ENCODE results near the gene SHISA7. TPM values are rescaled to one million over a fixed set of nuclear protein-coding genes. Genes with fewer than 3 reads are reported as not detected.

Gene SHISA7
- total and polyA plus RNA-seq, 2 of the 4 experiments (the other 2 are of a cell fraction): not detected

DNA sequence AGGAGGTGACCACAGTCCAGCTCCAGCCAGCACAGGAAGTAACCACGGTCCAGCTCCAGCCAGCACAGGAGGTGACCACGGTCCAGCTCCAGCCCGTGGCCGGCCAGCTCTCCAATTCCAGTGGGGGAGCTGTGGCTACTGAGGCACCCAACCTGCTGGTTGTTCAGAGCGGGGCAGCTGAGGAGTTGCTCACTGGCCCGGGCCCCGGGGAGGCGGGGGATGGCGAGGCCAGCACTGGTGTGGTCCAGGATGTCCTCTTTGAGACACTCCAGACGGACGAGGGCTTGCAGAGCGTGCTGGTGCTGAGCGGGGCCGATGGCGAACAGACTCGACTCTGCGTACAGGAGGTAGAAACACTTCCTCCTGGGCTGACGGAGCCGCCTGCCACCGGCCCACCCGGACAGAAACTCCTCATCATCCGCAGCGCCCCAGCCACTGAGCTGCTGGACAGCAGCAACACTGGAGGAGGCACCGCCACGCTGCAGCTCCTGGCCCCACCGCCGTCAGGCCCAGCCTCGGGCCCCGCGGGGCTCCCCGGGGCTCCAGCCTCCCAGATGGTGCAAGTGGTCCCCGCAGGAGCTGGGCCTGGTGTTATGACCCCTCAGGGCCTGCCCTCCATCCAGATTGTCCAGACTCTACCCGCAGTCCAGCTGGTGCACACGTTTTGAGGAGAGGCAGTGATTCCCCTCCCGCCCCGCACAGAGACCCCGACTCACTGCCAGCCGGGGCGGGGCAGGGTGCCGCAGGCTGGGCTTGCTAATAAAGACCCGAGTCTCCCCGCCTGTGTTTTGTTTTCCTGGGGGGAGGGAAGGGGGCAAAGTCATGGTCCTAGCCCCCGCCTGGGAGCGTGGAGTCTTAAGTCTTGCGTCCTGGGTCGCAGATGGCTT is 40.8 kb upstream of the SHISA7 start:
- dilution Hi-C loops (cut with HindIII; ENCODE audit: low sequenced_read_pairs, unreplicated experiment): no loop called here
- DNase-seq (no peak), ATAC-seq (ENCODE audit: low read depth) (no peak)
- H3K23ac ChIP-seq (ENCODE audit: low read depth, low read length): no peak overlapping the region
- H3K4me2 ChIP-seq (ENCODE audit: low read depth, low read length): peak overlapping the region; percentile 88; the same call in 1 of the 2 replicates
- no peak overlapping the region for H2BK15ac ChIP-seq (ENCODE audit: low read depth, low read length)
- no peak overlapping the region for H4K5ac ChIP-seq (ENCODE audit: low read depth, low read length)
- peaks cover 9% of the 10 kb centered on the region; the same call in 1 of the 2 replicates for H3K9me1 ChIP-seq (ENCODE audit: insufficient read depth, low read length)
- ChIA-PET CTCF (interaction anchor here (1.0 kb wide), 1 partner anchor 16 kb away, joined by 6 read pairs; no protein-coding TSS in a partner anchor), POLR2A (ENCODE audit: unreplicated experiment) (no interaction called here)
- H3K9ac ChIP-seq (ENCODE audit: low read depth, low read length): 0 out of 2 replicates have a peak overlapping the region, but pooled peaks have one; percentile 69
- H3K56ac ChIP-seq (ENCODE audit: extremely low read depth, insufficient read depth, low read length): no peak overlapping the region
- no peaks in the 10 kb centered on the region for H3K27me3 ChIP-seq (ENCODE audit: control insufficient read depth, insufficient read depth, low read length)
- no peak overlapping the region for H2BK5ac ChIP-seq (ENCODE audit: low read depth, low read length, poor library complexity, severe bottlenecking)
- H2AFZ ChIP-seq (replicated peaks; ENCODE audit: low read length, poor library complexity): peak overlapping the region; percentile 21
- peaks cover 12% of the 10 kb centered on the region; the same call in 1 of the 2 replicates for H3K36me3 ChIP-seq (ENCODE audit: control insufficient read depth, insufficient read depth, low read length)
- no peak overlapping the region for H2BK20ac ChIP-seq (ENCODE audit: low read depth, low read length)
- H3K18ac ChIP-seq (ENCODE audit: low read depth, low read length): no peak overlapping the region
- H3K4me3 ChIP-seq (ENCODE audit: insufficient read depth, low read depth, low read length): no peak overlapping the region
- H4K91ac ChIP-seq (ENCODE audit: insufficient read depth, low read depth, low read length): no peak overlapping the region
- H3K4me1 ChIP-seq (ENCODE audit: control insufficient read depth, insufficient read depth, low read length): peaks cover 26% of the 10 kb centered on the region
- no peaks in the 10 kb centered on the region for H3K9me3 ChIP-seq (ENCODE audit: control insufficient read depth, insufficient read depth, low read length)
- H3K14ac ChIP-seq (replicated peaks; ENCODE audit: low read depth, low read length): peak overlapping the region; percentile 53; the same call in 1 of the 2 replicates
- peak overlapping the region; percentile 13; the same call in 1 of the 2 replicates for H2AK5ac ChIP-seq (ENCODE audit: low read depth, low read length)
- WGBS, 2 experiments (ENCODE audit: extremely low coverage in 2 of 2, insufficient read length in 1 of 2): 87% methylated on average over 28 of the region's 46 CpGs; no CpG with 5 or more reads in 1 of the 2 experiments
- intact Hi-C loops (cut with micrococcal nuclease): no loop called here
- H4K8ac ChIP-seq (ENCODE audit: low read depth in 2 of 2, low read length in 2 of 2): 0 out of 4 replicates have a peak overlapping the region, but pooled peaks of 1 of the 2 experiments have one; percentile 15
- no peak overlapping the region; the same call in 1 of the 2 replicates for H3K27ac ChIP-seq (ENCODE audit: insufficient read depth, low read length)
- H2AK9ac ChIP-seq (replicated peaks; ENCODE audit: low read depth, low read length, poor library complexity): peak overlapping the region; percentile 99
- no TSS peak for BruUV-seq (replicated peaks)
- in situ Hi-C loops (cut with MboI; ENCODE audit: low sequenced_read_pairs): loop anchor here (25.0 kb wide), 1 partner anchor 1022 kb away; the partner anchor contains the start of genes CDC42EP5 and LENG9
- H4K20me1 ChIP-seq (ENCODE audit: insufficient read depth, low read length): 0 out of 2 replicates have a peak, but pooled peaks cover 4% of the 10 kb centered on the region
- no peak overlapping the region for H3K4ac ChIP-seq (ENCODE audit: low read depth, low read length)
- peaks cover 10 to 46% of the 10 kb centered on the region in 2 experiments for H3K79me1 ChIP-seq (ENCODE audit: low read depth in 1 of 2, low read length in 2 of 2)
- H2BK120ac ChIP-seq (ENCODE audit: low read depth, low read length): no peak overlapping the region
- TF ChIP-seq, protein P1, sequence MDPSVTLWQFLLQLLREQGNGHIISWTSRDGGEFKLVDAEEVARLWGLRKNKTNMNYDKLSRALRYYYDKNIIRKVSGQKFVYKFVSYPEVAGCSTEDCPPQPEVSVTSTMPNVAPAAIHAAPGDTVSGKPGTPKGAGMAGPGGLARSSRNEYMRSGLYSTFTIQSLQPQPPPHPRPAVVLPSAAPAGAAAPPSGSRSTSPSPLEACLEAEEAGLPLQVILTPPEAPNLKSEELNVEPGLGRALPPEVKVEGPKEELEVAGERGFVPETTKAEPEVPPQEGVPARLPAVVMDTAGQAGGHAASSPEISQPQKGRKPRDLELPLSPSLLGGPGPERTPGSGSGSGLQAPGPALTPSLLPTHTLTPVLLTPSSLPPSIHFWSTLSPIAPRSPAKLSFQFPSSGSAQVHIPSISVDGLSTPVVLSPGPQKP (IDR thresholded peaks at IDR 0.05; ENCODE audit: borderline replicate concordance, low read depth, low read length): no peak
- TF ChIP-seq CTCF (conservative IDR thresholded peaks at IDR 0.05; ENCODE audit: low read depth, low read length) (no peak), FOS (IDR thresholded peaks at IDR 0.05; ENCODE audit: low read depth, low read length) (no peak), MAFK (IDR thresholded peaks at IDR 0.05; ENCODE audit: low read depth, low read length) (no peak), NFE2L2 (IDR thresholded peaks at IDR 0.05; ENCODE audit: low read depth, low read length) (no peak), MAZ (IDR thresholded peaks at IDR 0.05; ENCODE audit: borderline replicate concordance, low read depth, low read length) (no peak), CEBPB (IDR thresholded peaks at IDR 0.05; ENCODE audit: low read depth, low read length) (no peak), RAD21 (IDR thresholded peaks at IDR 0.05; ENCODE audit: low read length) (no peak), CHD1 (IDR thresholded peaks at IDR 0.05; ENCODE audit: low read depth, low read length) (no peak), RCOR1 (IDR thresholded peaks at IDR 0.05; ENCODE audit: insufficient replicate concordance, low read length) (no peak), POLR2A (IDR thresholded peaks at IDR 0.05; ENCODE audit: low read depth, low read length) (no peak), MXI1 (IDR thresholded peaks at IDR 0.05; ENCODE audit: borderline replicate concordance, low read depth, low read length) (no peak), RFX5 (IDR thresholded peaks at IDR 0.05; ENCODE audit: low read depth, low read length) (no peak), BHLHE40 (IDR thresholded peaks at IDR 0.05; ENCODE audit: low read depth, low read length) (no peak)

Measured in IMR-90 (cell line).